ENCODE results near the gene ZNF507.

The ZNF507 gene

DNA sequence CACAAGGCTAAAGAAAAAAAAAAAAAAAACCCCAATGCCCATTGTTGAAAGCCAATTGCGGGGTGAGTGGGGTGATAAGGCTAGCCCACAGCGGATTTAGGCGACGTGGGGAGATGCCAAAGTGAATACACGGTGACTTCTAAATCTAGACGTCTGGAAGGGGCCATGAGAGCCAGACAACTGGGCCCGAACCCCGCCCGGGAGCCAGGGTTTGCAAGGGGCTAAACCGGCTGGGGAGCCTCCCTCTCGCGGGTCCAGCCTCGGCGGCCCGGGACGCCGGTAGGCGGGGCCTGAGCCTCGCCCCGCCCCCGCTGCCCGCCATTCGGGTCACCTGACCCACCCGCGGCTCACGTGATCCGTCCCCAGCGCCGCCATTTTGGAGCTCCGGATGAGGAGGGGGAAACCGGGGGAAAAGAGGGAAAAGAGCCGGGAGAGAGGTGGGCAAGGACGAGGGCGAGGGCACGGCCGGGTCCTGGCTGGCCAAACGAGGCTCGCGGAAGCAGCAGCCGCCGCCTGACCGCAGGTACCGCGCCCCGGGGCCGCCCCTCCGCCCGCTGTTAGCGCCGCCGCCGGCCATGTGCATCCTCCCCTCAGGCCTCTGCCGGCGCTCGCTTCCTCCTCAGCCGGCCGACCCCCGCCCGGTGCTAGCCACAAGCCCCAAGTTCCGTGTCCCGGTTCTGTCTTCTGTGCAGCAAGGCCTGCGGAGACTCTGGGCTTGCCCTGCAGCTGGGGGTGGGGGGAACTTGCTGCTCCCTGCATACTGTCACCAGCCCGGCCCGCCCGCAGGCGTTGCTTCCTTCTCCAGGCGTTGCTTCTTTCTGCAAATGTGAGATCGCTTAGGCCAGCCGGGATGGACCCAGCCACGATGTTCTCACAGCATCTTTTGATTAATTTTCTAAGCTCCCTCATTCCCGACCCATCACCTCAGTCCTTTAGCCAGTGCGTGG, at the start of gene ZNF507:
Gene ZNF507, plus strand, starts transcription at position 350 of the 947 bp plus-strand sequence. CDS start 7,221 bp downstream, outside the sequence.
- peak; percentile 81 to 82 for DNase-seq

DNA sequence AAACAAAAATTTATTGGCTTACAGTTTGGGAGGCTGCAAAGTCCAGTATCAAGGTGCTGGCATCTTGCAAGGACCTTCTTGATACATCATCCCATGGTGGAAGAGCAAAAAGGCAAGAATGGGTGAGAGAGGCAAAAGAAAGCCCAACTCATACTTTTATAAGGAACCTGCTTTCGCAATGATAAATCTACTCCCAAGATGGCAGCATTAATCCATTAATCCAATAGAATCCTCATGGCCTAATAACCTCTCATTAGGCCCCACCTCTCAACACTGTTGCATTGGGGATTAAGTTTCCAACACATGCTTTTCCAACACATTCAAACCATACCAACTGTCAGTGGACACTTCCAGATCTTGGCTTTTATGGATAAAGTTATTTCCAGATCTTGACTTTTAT, 48.7 kb upstream of the ZNF507 start:
- DNase-seq, result peak in 1 of 2 experiments; percentile 35

DNA sequence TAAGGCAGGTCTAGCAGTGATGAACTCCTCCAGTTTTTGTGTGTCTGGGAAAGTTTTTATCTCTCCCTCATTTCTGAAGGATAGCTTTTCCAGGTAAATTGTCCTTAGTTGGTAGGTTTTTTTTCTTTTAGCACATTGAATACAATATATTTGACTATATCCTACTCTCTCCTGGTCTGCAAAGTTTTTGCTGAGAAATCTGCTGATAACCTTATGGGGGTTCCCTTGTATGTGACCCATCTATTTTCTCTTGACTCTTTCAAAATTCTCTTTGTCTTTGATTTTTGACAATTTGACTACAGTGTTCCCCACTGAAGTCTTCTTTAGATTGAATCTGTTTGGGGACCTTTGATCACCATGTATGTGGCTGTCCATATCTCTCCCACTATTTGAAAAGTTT, 42.6 kb upstream of the ZNF507 start:
- DNase-seq, result no peak

DNA sequence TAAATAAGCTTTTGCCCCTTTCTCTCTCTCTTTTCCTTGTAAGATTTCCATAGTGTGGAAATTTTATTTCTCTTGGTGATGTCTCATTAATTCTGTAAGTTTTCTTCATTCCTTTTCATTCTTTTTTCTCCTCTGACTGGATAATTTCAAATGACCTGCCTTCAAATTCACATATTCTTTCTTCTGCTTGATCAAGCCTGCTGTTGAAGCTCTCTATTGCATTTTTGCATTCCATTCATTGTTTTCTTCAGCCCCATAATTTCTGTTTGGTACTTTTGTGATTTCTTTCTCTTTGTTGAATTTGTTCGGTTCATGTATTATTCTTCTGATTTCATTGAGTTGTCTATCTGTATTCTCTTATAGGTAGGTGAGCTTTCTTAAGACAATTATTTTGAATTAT, 42.2 kb upstream of the ZNF507 start:
- DNase-seq, result no peak

DNA sequence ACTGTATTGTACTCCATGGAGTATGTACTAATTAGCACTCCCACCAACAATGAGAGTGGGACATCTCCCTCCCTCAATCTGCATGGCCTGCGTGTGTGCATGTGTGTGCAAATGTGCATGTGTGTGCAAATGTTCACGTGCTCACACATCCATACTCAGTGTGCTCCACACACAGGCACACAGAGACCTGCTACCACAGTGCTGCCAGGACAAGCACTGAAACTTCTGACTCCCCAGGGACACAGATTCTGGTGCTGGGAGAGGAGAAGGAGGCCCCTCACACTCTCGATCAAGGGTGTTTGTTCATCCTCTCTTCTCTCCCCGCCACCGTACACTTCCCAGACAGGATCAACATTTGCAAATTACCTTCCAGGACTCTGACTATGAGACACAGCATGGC, 37.8 kb upstream of the ZNF507 start:
- no peak for DNase-seq

DNA sequence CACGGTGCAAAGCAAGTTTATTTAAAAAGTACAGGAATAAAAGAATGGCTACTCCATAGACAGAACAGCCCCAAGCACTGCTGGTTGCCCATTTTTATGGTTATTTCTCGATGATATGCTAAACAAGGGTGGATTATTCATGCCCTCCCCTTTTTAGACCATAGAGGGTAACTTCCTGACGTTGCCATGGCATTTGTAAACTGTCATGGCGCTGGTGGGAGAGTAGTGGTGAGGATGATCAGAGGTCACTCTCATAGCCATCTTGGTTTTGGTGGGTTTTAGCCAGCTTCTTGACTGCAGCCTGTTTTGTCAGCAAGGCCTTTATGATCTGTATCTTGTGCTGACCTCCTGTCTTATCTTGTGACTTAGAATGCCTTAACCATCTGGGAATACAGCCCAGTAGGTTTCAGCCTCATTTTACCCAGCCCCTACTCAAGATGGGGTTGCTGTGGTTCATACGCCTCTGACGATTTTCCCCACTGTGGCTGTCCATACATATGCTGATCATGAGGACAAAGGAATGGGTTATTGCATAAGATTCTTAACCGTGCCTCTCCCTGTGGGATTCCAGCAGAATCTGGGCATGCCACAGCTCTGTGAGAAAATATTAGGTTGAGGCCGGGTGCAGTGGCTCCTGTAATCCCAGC, 36.9 kb upstream of the ZNF507 start:
- no peak for DNase-seq

DNA sequence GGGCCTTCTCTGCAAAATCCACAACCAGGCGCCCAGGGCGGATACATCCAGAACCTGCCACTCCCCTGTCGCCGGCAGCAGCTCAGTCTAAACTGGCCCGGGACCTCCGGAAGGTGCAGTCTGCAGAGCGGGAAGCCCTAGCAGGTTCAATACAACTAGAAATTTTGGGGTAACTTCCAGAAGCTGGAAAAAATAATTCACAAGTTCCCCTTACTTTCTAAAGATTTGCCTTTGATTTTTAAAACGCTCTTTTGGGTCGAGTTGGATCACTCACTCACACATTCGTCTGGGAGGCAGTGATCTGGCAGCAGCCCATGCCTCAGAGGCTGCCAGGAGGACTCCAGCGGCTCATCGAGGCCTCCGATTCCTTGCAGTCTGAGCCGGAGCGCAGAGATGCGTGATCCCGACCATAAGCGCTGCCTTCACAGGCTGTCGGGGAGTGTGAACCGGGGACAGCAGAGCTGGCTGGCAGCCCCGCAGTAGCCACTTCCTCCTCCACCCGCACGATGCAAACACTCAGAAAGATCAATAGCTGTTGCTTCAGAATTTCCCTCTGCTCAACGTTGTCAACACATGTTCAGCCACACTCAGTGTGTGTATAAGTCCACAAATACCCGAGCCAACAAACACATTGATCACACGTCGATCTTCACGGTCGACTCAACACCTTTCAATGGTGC, 35.6 kb upstream of the ZNF507 start:
- no peak for DNase-seq

DNA sequence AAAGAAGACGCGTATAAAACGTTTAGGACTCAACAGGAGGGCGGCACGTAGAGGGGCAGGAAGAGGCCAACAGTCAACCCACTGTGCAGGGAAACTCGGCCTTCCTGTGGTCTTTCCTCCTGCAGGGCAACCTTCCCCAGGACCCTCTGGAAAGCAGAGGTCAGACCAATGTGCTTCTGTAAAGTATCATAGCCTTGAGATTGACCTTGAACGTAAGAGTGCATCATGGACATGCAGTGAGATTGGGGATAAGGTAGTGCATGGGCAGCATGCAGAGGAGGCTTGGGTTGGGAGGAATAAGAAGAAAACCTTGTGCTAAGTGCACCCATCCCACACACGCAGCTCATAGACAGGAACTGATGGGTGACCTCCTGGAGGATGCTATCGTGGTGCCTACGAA, 34.0 kb upstream of the ZNF507 start:
- no peak for DNase-seq

DNA sequence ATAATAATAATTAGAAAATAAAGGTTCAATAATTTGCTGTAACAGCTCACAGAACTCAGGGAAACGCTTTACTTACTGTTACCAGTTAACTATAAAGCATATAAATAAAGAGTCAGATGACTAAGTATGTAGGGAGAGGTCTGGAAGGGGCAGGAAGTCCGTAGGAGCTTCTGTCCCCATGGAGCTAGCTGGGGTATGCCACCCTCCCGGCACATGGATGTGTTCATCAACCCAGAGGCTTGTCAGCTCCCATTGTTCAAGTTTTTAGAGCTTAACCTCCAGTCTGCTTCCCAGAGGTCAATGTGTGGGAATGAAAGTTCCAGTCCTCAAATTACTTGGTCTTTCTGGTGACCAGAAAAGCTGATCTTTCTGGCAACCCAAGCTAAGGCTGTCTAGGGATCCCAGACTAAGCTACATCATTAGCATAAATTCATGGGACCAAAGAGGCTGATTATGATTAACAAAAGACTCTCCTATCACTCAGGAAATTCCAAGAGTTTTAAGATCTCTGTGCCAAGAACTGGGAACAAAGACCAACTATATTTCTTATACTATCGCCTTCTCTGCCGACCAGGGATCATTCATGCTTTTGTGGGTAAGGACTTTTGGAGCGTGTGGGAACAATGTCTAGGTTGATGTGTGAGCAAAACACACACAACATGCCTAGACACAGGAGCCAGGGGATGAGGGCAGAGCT, 31.7 kb upstream of the ZNF507 start:
- DNase-seq, result no peak

DNA sequence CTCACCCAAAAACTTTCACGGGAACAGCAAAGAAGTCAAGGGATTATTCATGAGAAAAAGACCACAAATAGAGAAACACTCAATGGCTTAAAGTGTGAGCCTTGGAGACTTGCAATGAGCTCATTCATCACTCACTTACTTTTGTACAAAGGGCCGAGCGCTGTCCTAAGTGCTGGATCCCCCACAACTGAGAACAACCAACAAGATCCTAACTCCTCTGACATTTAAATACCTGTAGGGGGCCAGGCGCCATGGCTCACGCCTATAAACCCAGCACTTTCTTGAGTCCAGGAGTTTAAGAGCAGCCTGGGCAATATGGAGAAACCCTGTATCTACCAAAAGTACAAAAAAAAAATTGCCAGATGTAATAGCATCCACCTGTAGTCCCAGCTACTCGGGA, 29.4 kb upstream of the ZNF507 start:
- DNase-seq, result no peak

DNA sequence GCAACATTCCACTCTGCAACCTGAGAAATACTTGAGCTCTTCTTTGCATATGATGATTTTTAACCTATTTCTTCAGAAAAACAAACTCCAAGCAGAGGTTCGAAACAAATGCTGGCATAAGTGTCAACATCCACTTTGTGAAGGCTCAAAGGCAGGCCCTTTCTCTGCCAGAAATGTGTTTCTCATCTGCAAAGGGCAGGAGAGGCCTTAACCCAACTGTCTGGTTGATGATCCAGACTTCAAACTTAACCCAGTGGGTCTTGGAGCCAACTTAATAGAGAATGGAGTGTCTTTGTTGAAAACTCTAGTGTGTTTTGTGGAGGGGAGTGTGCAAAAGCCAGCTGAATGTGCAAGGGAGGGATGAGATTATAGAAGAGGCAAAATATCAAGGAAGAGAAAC, 28.3 kb upstream of the ZNF507 start:
- DNase-seq, result no peak

DNA sequence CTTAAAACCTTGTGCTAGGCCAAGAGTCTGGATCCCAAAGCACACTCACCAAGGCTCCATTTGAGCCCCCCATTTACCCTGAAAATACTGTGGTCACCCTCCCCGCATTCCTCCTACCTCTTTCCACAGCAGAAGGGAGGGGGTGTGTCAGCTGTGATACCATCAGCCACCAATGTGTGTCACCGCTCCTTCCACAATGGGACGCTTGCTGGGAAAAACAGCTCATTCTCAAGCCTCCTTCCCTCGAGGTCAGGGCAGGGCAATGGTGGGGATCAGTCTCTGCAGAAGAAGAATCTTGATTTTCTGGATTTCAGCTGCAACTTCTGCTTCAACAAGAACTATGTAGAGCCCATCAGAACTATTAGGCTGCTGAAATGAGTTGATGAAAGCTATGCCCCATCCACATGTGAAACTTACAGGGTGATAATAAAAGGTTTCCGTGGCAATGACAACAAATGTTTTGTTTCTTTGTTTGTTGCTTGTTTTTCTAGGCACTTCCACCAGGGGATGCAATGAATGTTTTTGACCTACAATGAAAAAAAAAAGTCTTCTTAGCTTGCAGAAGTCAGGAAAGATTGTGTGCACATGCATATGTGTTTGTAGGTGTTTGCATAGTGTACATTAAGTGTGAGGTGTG, 26.4 kb upstream of the ZNF507 start:
- DNase-seq, result peak in 1 of 2 experiments; percentile 8

DNA sequence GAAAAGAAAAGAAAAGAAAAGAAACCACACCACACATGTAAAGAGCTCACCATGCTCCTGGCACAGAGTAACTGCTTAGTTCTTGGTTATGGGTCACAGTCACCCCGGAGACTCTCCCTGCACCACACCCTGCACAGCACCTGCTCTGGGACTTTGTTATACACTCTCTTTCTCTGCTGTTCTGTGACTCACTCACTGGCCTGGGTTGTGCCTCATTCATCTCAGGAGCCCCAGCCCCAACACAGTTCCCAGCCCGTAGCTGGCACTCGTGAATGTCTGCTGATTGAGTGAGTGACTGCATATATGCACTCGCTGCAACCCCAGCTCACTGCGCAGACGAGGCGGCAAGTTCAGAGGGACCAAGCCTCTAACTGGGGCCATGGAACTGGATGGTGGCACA, 22.9 kb upstream of the ZNF507 start:
- DNase-seq, result no peak

DNA sequence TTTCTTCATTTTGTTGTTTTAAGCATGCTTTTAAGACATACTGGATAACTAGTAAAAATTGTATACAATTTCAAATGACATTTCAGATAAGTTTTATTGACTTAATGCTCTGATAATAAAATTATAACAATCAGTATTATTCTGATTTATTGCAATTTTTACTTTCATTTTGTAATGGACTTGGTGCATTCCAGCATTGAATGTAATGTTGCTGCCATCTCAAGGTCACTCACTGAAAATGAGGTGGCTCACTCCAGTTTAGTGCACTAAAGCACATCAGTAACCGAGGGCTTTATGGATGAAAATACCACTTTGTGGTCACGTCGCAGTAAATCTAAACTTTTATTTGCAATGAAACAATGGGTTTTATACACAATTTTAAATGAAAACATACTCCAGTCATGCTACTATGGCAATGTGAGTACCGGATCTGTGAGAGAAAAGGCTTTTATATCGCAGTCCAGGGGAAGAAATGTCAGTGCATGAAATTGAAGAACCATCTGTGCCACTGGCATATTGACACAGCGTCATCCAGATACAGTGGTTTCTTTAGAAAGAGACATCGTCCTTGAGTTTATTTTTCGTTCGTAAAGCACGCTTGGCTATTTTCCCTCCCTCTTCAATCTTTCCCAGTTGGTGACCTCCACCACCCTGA, 20.7 kb upstream of the ZNF507 start:
- DNase-seq, result peak in 1 of 2 experiments; percentile 22

DNA sequence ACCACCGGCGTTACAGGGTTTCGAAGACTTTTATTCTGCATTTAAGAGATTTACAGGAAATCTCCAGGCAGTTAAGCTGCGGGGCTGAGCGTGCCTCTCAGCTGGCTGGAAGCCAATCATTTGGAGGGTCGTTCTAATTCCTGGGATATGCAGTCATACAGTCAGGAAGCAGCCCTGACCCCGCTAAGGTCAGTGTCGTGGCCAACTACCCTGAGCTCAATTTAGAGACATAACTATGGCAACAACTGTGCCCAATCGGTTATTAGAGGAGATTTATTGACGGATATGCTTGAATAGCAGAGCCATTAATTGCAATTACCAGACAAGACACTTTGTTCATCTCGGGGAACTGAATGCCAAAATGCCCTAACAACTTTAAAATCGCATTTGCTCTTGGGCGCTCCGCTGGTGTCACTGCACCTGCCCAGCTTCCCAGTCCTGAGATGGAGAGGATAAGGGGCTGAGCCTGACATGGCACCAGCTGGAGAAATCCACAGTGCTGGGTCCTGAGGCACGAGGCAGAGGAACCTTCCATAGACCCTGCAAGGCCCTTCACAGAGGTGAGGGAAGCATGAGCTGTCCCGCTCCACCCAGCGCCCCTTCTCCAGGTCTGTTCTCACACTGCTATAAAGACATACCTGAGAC, 15.1 kb upstream of the ZNF507 start:
- DNase-seq, result no peak

DNA sequence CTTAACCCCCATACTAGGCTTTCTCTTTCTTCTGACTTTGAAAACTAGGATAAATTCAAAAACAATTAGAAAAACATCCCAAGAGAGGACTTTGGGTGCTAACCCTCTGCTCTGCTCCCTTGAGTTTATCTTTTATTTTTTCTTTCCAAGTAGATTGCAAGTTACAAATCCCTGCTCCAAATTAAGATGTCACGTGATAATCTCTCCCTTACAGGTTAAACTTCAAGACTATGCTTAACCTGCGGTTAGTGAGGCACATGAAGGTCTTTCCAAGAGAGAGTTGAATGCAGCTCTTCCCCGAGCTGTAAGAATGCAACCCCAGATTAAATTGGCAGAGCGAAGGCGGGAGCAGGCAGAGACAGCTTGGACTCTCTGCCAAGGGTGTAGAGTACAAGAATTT, 12.2 kb upstream of the ZNF507 start:
- no peak for DNase-seq

DNA sequence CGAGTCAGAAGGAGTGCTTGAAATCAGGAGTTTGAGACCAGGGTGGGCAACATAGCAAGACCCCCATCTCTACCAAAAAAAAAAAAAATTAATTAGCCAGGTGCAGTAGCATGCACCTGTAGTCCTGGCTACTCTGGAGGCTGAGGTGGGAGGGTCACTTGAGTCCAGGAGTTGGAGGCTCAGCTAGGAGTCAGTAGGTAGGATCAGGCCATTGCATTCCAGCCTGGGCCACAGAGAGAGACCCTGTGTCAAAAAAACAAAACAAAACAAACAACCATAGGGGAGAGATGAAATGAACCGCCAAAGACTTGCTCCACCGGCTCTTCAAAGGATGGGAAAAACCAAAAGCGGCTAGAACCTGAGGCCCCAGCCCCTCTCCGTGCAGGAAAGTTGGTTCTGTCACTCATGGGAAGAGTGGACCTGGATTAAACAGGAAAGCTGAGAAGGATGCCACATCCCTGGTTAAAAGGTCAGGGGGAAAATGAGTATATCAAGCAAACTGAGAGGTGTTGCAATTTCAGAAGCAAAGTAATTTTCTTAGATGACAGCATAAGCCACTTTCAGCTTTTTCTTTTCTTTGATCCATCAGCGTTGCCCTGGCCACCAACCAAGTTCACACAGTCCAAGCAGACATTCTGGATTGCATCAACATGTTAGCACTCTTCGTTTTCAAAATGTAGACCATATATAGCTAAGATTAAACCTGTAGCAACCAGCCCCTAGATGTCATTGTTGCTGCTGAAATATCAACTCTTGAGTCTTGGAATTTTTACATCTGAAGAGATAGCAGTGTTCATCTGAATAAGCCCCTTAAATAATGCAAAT, 8.9 kb upstream of the ZNF507 start:
- DNase-seq, result peak in 1 of 2 experiments; percentile 9

DNA sequence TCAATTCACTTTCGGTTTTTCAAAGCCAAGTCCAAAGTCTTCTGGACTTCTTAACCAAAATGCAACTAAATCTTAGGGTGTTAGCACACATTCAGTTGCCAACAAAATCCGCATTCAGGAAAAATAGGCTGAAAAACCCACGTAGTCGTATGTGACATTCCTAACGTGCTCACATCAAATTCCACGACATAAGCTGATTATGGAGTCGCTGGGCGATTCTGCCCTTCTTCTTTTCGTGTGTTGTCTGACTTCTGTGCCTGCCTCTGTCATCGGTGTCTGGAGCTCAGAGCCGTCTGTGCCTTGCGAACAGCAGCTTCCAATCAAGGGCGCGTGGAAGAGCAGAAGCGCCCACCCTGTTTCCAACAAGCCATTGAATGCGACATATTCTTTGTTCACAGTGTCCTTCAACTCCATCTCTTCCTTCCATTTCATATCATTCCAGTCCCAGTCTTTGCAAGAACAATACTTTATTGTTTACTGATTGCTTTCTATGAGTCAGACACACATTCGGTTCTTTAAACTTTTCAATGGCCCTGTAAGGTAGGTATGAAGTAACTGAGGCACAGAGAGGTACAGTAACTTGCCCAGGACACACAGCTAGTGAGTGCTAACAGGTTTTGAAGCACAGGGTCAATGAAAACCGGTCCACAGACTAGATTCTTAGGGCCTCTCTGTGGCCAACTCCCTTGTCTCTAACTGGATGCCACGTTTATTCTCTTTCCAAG, 8.2 kb upstream of the ZNF507 start:
- DNase-seq, result no peak

DNA sequence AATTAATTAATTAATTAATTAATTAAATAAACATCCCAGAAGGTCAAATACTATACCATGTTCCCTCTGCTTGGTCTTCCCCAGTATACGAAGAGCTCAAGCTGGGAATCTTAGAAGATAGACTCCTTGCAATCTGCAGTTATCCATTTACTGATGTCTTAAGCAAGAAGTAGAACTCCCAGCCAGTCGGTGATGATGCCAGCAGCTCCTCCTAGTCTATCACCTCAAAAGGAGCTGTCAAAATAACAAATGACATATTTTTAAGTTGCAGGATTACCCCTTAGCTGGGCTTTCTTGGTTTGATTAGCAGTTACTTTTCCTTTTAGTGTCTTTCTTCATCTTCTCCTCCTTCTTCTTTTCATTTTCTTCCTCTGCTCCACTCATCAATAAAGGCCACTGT, 6.0 kb upstream of the ZNF507 start:
- no peak for DNase-seq
